ENCODE results near the gene SND1.

GRCh38 chr7:127798769-127799372, 146.9 kb downstream of the SND1 start:
- TF ChIP-seq CTCF (IDR thresholded peaks at IDR 0.05; ENCODE audit: extremely low read depth in 1 of 2, insufficient read depth in 1 of 2, low read depth in 1 of 2, low read length in 2 of 2), result no peak
- no peak for TF ChIP-seq EZH2 (IDR thresholded peaks at IDR 0.05; ENCODE audit: borderline replicate concordance, low read depth, low read length, severe bottlenecking)
- no peak for TF ChIP-seq POLR2A (IDR thresholded peaks at IDR 0.05; ENCODE audit: low read depth, low read length)
- no peak for TF ChIP-seq POLR2AphosphoS5 (IDR thresholded peaks at IDR 0.05; ENCODE audit: insufficient read depth, low read depth, low read length)
- no peak for TF ChIP-seq JUN (IDR thresholded peaks at IDR 0.05; ENCODE audit: borderline replicate concordance, insufficient read depth, insufficient read length, low read depth)
- TF ChIP-seq MYC (IDR thresholded peaks at IDR 0.05; ENCODE audit: low read depth, low read length), result no peak

Measured in endothelial cell of umbilical vein (primary cell).